CD14-positive monocyte (primary cell): Measurements from ENCODE around the gene GPR139. TPM values are rescaled to one million over a fixed set of nuclear protein-coding genes. Genes with fewer than 3 reads are reported as not detected.

Source experiments
- DNase-seq, 3 donors: peaks; one replicate each; pipeline ENCODE4 v3.0.0-alpha.2; 2011 to 2022
- H2AFZ ChIP-seq: 2 replicates; pipeline ENCODE4 v1.6.0; 2012; ENCODE audit warnings: mild to moderate bottlenecking, low read depth, low read length, inconsistent platforms; ENCODE audit not compliant: insufficient read depth, poor library complexity, severe bottlenecking
- H3K27ac ChIP-seq, 2 donors: 1 replicate in 1 of 2; 2 replicates in 1 of 2; pipeline ENCODE4 v1.5.1; 2012 to 2013; ENCODE audit warnings: low read length in 2 of 2, control low read depth in 1 of 2, inconsistent platforms in 1 of 2, low read depth in 1 of 2, mild to moderate bottlenecking in 1 of 2
- H3K27me3 ChIP-seq, 2 donors: one replicate each; pipeline versions ENCODE4 v1.6.0 to v1.6.1; 2011 to 2013; ENCODE audit warnings: low read length in 2 of 2; ENCODE audit not compliant: control insufficient read depth in 2 of 2, insufficient read depth in 2 of 2
- H3K36me3 ChIP-seq, 2 donors: replicated peaks in 1 of 2; 1 replicate in 1 of 2; 2 replicates in 1 of 2; pipeline versions ENCODE4 v1.5.1 to v1.6.1; 2012 to 2013; ENCODE audit warnings: low read length in 2 of 2, control low read depth in 1 of 2, inconsistent platforms in 1 of 2, mild to moderate bottlenecking in 1 of 2; ENCODE audit not compliant: insufficient read depth in 2 of 2, control insufficient read depth in 1 of 2
- H3K4me1 ChIP-seq, 2 donors: 1 replicate in 1 of 2; 2 replicates in 1 of 2; pipeline versions ENCODE4 v1.5.1 to v1.6.1; 2012 to 2013; ENCODE audit warnings: low read length in 2 of 2, control low read depth in 1 of 2, inconsistent platforms in 1 of 2, mild to moderate bottlenecking in 1 of 2, moderate library complexity in 1 of 2; ENCODE audit not compliant: insufficient read depth in 2 of 2, control insufficient read depth in 1 of 2
- H3K4me2 ChIP-seq: replicated peaks from 2 replicates; pipeline ENCODE3; 2012; ENCODE audit warnings: low read length, moderate library complexity, mild to moderate bottlenecking; ENCODE audit not compliant: poor library complexity, severe bottlenecking; ENCODE audit errors: extremely low read depth
- H3K4me3 ChIP-seq, 3 experiments: fragments of 200-600 bp in 1 of 3; sonication (generic) in 1 of 3; replicated peaks in 1 of 3; 1 replicate in 2 of 3; 2 replicates in 1 of 3; pipeline ENCODE4 v1.5.1; 2011 to 2013; ENCODE audit warnings: low read length in 3 of 3, mild to moderate bottlenecking in 3 of 3, control low read depth in 2 of 3, low read depth in 2 of 3, inconsistent platforms in 1 of 3, moderate library complexity in 1 of 3
- H3K79me2 ChIP-seq: 2 replicates; pipeline ENCODE4 v1.6.0; 2012; ENCODE audit warnings: mild to moderate bottlenecking, control low read depth, inconsistent platforms, low read length, moderate library complexity; ENCODE audit not compliant: insufficient read depth
- H3K9ac ChIP-seq: 2 replicates; pipeline ENCODE4 v1.6.0; 2017; ENCODE audit warnings: low read length, mild to moderate bottlenecking; ENCODE audit not compliant: insufficient read depth, poor library complexity, severe bottlenecking
- H3K9me3 ChIP-seq, 2 donors: replicated peaks in 1 of 2; 1 replicate in 1 of 2; 2 replicates in 1 of 2; pipeline versions ENCODE4 v1.5.1 to v1.6.1; 2012 to 2013; ENCODE audit warnings: low read length in 2 of 2, control low read depth in 1 of 2; ENCODE audit not compliant: control insufficient read depth in 1 of 2, insufficient read depth in 1 of 2
- H4K20me1 ChIP-seq: 2 replicates; pipeline ENCODE4 v1.6.0; 2012; ENCODE audit warnings: mild to moderate bottlenecking, low read length, control low read depth, moderate library complexity; ENCODE audit not compliant: insufficient read depth
- H3K27ac Mint-ChIP-seq, 7 donors: one replicate each; pipeline ENCODE4 v1.8.0; 2020; ENCODE audit warnings: mild to moderate bottlenecking in 7 of 7, mixed read lengths in 7 of 7, moderate library complexity in 6 of 7, inconsistent platforms in 2 of 7
- H3K27me3 Mint-ChIP-seq, 3 donors: one replicate each; pipeline ENCODE4 v1.8.0; 2021 to 2022; ENCODE audit warnings: low read depth in 3 of 3, mild to moderate bottlenecking in 3 of 3, mixed read lengths in 3 of 3, moderate library complexity in 3 of 3, inconsistent platforms in 1 of 3
- H3K36me3 Mint-ChIP-seq, 2 donors: one replicate each; pipeline ENCODE4 v1.8.0; 2020; ENCODE audit warnings: mixed read lengths in 2 of 2, inconsistent platforms in 1 of 2, mild to moderate bottlenecking in 1 of 2
- H3K4me1 Mint-ChIP-seq: one replicate; pipeline ENCODE4 v1.8.0; 2020; ENCODE audit warnings: mild to moderate bottlenecking, mixed read lengths
- H3K4me3 Mint-ChIP-seq, 2 donors: one replicate each; pipeline ENCODE4 v1.8.0; 2020; ENCODE audit warnings: mild to moderate bottlenecking in 2 of 2, mixed read lengths in 2 of 2, moderate library complexity in 1 of 2
- H3K9me3 Mint-ChIP-seq, 7 donors: one replicate each; pipeline ENCODE4 v1.8.0; 2020 to 2022; ENCODE audit warnings: mixed read lengths in 7 of 7, mild to moderate bottlenecking in 6 of 7, moderate library complexity in 6 of 7, inconsistent platforms in 2 of 7
- WGBS: methylation state at CpG from one replicate; pipeline ENCODE4 v1.1.5; 2013; ENCODE audit warnings: missing lambda C conversion rate; ENCODE audit not compliant: insufficient coverage; 5-methylcytosine and 5-hydroxymethylcytosine counted together
- intact Hi-C, 2 donors: fragments of 100-400 bp; cut with micrococcal nuclease; formaldehyde crosslinking; loops; one replicate each; pipeline versions ENCODE4 v1.15.0 to v1.15.1; 2023
- polyA plus RNA-seq, 3 donors: library from polyadenylated mRNA; depleted of rRNA in 1 of 3; unstranded in 2 of 3; stranded (reverse) in 1 of 3; fragments of 300-500 nt in 2 of 3; fragments of >200 nt in 1 of 3; fragmentation: Illumina TruSeq in 2 of 3; gene quantifications; 1 replicate in 2 of 3; 2 replicates in 1 of 3; pipeline ENCODE4 v1.2.3, GENCODE V29; 2012 to 2021
- TF ChIP-seq, protein P1 (sequence below): fragments of 200-600 bp; IDR thresholded peaks from one replicate; pipeline ENCODE4 v1.8.0; 2022; ENCODE audit warnings: antibody characterized with exemption, mild to moderate bottlenecking

GPR139 gene
- polyA plus RNA-seq, 3 donors = not detected

- no peaks in the 10 kb centered on the region for H3K9me3 ChIP-seq
- no peak overlapping the region for H3K9ac ChIP-seq
- H3K4me3 ChIP-seq = no peak overlapping the region
- no peak for DNase-seq
- TF ChIP-seq, protein P1, sequence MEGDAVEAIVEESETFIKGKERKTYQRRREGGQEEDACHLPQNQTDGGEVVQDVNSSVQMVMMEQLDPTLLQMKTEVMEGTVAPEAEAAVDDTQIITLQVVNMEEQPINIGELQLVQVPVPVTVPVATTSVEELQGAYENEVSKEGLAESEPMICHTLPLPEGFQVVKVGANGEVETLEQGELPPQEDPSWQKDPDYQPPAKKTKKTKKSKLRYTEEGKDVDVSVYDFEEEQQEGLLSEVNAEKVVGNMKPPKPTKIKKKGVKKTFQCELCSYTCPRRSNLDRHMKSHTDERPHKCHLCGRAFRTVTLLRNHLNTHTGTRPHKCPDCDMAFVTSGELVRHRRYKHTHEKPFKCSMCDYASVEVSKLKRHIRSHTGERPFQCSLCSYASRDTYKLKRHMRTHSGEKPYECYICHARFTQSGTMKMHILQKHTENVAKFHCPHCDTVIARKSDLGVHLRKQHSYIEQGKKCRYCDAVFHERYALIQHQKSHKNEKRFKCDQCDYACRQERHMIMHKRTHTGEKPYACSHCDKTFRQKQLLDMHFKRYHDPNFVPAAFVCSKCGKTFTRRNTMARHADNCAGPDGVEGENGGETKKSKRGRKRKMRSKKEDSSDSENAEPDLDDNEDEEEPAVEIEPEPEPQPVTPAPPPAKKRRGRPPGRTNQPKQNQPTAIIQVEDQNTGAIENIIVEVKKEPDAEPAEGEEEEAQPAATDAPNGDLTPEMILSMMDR = no peak
- intact Hi-C loops = no loop called here
- WGBS = 80% methylated on average over 1 of the region's 1 CpG
- H4K20me1 ChIP-seq = no peaks in the 10 kb centered on the region
- Mint-ChIP-seq H3K4me1 (no peaks in the 10 kb centered on the region), H3K36me3 (no peaks in the 10 kb centered on the region), H3K4me3 (no peak overlapping the region), H3K27ac (no peak overlapping the region), H3K9me3 (no peaks in the 10 kb centered on the region), H3K27me3 (peaks cover 2 to 4% (median 2%) of the 10 kb centered on the region in 3 donors)
- H3K79me2 ChIP-seq = no peaks in the 10 kb centered on the region
- no peak overlapping the region for H3K4me2 ChIP-seq
- no peaks in the 10 kb centered on the region for H3K36me3 ChIP-seq
- no peaks in the 10 kb centered on the region for H3K27me3 ChIP-seq
- no peaks in the 10 kb centered on the region for H3K4me1 ChIP-seq
- H3K27ac ChIP-seq = no peak overlapping the region
- no peak overlapping the region for H2AFZ ChIP-seq
Measured at GRCh38 chr16:20049831-20050230, 23.9 kb downstream of the GPR139 start.

- Histone ChIP-seq H3K79me2 (no peaks in the 10 kb centered on the region), H3K4me3 (no peak overlapping the region), H4K20me1 (no peaks in the 10 kb centered on the region), H2AFZ (no peak overlapping the region), H3K9ac (no peak overlapping the region), H3K36me3 (no peaks in the 10 kb centered on the region), H3K4me1 (no peaks in the 10 kb centered on the region), H3K27ac (no peak overlapping the region), H3K4me2 (no peak overlapping the region), H3K9me3 (no peaks in the 10 kb centered on the region), H3K27me3 (no peaks in the 10 kb centered on the region)
- no peak overlapping the region for H3K4me3 Mint-ChIP-seq
- TF ChIP-seq, protein P1 = no peak
- H3K27me3 Mint-ChIP-seq = peaks cover 2 to 6% (median 6%) of the 10 kb centered on the region in 3 donors
- no CpG with 5 or more reads among the region's 3 CpGs for WGBS
- no peak for DNase-seq
- no peaks in the 10 kb centered on the region for H3K36me3 Mint-ChIP-seq
- intact Hi-C loops = no loop called here
- H3K4me1 Mint-ChIP-seq = no peaks in the 10 kb centered on the region
- H3K9me3 Mint-ChIP-seq = no peaks in the 10 kb centered on the region
- H3K27ac Mint-ChIP-seq = no peak overlapping the region
Measured at GRCh38 chr16:20045886-20046285, 27.8 kb downstream of the GPR139 start.
